ENCODE results near the gene SEC24D.

DNA sequence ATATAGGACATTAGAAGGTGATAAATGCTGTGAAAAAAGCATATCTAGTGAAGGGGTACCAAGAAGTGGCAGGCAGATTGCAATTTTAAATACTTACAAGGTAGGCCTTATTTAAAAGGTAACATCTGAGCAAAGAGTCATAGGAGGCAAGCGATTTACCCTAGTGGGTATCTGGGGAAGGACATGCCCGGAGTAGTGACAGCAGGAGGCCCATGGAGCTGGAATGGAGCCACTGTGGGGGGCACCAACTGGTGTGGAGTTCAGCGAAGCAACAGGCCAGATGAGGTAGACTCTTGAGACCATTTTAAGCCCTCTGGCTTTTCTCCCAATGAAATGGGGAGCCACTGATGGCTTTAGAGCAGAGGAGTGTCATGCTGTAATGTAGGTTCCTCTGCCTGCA lies 37.3 kb downstream of the SEC24D start:
- TF ChIP-seq, protein P1, sequence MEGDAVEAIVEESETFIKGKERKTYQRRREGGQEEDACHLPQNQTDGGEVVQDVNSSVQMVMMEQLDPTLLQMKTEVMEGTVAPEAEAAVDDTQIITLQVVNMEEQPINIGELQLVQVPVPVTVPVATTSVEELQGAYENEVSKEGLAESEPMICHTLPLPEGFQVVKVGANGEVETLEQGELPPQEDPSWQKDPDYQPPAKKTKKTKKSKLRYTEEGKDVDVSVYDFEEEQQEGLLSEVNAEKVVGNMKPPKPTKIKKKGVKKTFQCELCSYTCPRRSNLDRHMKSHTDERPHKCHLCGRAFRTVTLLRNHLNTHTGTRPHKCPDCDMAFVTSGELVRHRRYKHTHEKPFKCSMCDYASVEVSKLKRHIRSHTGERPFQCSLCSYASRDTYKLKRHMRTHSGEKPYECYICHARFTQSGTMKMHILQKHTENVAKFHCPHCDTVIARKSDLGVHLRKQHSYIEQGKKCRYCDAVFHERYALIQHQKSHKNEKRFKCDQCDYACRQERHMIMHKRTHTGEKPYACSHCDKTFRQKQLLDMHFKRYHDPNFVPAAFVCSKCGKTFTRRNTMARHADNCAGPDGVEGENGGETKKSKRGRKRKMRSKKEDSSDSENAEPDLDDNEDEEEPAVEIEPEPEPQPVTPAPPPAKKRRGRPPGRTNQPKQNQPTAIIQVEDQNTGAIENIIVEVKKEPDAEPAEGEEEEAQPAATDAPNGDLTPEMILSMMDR (conservative IDR thresholded peaks at IDR 0.05; ENCODE audit: low read depth, low read length), result no peak
- TF ChIP-seq EZH2 (IDR thresholded peaks at IDR 0.05; ENCODE audit: borderline replicate concordance, low read depth, low read length, poor library complexity, severe bottlenecking), result no peak

Measured in A673 (cell line).